ENCODE data around the gene ARL2.

The ARL2 gene

DNA sequence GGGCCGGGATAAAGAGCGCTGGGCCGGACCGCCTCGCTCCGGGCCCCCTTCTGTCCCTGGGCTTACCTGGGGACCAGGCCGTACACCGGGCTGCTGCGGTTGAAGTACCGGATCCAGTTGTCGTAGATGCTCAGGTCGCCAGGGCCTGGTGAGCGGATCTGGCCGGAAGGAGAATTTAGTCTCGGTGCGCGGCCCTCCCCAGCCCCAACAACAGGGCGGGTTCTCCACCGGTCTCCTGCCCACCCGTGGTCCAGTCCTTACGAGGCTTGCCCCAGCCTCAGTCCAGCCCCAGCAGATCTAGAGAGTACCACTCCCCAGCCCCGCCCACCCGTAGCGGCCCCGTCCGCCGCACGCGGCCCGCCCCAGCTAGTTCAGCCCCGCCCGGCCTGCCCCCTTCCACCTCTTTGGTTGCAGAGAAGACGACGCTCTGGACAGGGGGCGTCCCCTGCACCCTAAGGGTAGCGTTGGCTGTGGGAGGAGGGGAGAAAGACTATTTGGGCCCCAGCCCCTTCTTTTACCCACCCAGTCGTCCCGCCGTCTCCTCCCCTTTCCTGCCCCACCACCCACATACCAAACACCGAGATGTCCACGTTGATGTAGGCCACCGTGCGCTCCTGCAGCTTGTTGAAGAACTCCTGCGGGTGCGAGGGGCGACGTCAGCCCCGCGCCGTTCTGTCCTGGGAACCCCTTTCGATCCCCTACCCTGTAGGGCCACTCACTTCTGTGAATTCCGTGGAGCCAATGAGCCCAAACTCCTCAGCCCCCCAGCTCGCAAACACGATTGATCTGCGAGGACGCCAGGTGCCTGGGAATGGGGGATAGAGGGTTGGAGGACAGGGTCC is 33.8 kb downstream of the ARL2 start:
- DNase-seq, result no peak

DNA sequence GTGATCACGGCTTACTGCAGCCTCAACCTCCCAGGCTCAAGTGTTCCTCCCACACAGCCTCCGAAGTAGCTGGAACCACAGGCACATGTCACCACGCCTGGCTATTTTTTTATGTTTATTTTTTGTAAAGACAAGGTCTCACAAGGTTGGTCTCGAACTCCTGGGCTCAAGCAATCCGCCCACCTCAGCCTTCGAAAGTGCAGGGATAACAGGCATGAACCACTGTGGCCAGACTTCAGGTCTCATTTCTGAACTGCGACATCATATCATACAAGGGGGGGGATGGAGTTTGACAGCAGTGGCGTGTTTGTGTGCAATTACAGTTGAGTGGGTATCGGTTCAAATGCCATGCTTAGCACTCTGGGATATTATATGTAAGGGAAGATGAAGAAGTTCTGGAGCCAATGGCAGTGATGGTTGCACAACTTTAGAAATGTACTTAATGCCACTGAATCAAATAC is 37.5 kb downstream of the ARL2 start:
- DNase-seq, result no peak

GRCh38 chr11:65053827-65054508 is 40.0 kb downstream of the ARL2 start:
- DNase-seq, result no peak

DNA sequence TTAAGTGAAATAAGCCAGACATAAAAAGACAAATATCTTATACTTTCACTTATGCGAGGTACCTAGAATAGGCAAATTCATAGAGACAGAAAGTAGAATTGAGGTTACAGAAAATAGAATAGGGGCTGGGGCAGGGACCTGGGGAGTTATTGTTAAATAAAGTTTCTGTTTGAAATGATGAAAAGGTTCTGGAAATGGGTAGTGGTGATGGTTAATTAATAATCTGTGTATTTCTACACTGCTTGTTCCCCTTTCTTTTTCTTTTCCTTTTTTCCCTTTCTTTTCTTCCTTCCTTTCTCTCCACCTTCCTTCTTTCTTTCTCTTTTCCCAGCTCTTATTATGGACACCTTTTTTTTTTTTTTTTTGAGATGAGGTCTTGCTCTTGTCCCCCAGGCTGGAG is 41.6 kb downstream of the ARL2 start:
- no peak for DNase-seq

GRCh38 chr11:65056999-65057398 is 43.0 kb downstream of the ARL2 start:
- no peak for DNase-seq

- DNase-seq, result no peak
These were observed 43.6 kb downstream of the ARL2 start for GRCh38 chr11:65057526-65057925.

DNA sequence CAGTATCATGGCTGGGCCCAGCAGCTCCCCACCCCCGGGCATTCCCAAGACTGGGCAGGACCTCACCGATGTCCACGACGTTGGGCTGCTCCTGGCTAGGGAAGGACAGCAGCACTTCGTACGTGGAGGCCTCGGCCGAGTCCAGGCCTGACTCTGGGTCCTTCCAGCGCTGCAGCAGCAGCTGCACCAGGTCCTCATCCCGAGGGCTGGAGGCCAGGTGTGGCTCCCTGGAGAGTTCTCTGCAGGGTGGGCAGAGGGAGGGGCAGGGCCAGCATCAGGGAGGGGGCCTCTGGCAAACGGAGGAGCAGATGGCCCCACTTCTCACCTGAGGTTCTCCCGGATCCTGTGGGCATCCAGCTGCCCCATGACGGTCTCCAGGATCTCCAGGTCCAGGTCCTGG is 44.1 kb downstream of the ARL2 start:
- no peak for DNase-seq

DNA sequence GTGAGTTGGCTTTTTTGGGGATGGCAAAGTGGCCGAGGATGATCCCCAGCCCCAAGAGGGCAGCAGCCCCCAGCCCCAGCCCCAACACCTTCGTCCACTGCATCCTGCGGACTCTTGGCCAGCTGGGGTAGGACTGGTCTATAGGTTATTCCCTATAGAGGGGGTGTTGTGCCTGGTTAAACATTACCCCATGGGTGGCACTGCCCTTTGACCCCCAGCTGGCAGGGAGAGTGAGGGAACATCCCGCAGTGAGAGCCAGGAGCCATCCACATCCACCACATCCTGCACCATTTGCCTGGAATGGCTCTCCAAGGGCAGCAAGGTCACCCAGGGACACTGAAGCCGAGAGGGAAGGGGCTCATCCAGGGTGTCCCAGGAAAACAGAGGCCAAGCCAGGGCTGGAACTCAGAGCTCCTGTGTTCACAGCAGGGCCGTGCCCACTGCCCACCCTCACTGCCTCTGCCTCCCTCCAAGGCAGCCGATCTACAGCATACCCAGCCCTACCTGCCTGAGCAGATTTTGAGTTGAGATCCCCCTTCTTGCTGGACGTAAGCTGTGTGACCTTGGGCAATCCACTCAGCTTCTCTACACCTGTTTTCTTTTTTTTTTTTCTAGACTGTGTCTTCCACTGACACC is 44.6 kb downstream of the ARL2 start, which contains the start of gene NAALADL1:
Gene NAALADL1 (minus strand): TSS at position 135 of the 636 bp plus-strand sequence. CDS start 32 bp downstream, at position 103.
- no peak for DNase-seq

GRCh38 chr11:65059523-65059922 is 45.6 kb downstream of the ARL2 start:
- no peak for DNase-seq

- DNase-seq, result no peak
These were observed 46.2 kb downstream of the ARL2 start for GRCh38 chr11:65059959-65060824.

- no peak for DNase-seq
These were observed 47.0 kb downstream of the ARL2 start for GRCh38 chr11:65060913-65061408.

- DNase-seq, result no peak
These were observed 49.6 kb downstream of the ARL2 start for GRCh38 chr11:65063532-65063931.

DNA sequence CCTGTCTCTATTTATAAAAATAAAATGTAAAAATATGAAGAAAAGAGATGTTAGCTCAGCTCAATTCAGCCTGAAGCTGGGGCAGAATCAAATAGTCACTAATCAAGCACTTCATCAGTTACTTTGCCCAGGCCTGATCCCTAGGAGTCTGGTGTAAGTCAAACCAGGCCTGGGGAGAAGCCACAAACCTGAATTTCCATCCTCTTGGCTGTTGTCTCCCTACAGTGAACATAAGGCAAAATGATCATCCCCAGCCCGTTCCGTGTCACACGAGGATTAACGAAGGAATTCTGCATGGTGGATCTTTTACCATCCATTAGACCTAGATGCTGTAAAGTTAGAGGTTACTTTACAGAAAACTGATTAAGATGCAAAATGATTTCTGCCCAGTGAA is 50.9 kb downstream of the ARL2 start:
- DNase-seq, result no peak

GRCh38 chr11:65065851-65066250 is 51.9 kb downstream of the ARL2 start:
- DNase-seq, result no peak

DNA sequence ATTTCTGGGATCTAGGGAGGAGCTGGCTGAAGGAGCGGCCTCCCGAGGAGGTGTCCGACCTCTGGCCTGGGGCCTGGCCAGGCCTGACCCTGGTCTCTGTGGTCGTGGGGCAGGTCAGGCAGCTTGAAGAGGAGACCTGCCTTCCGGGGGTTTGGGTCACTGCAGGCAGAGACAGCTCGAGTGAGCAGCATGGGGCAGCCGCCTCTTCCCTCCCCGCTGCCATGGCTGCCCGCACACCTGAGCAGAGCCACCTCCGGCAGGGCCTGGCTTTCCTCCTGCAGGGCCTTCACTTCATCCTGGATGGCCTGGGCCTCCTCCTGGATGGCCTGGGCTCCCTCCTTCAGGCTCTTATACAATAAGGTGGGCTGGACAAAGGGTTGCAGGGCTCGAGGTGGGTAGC is 52.4 kb downstream of the ARL2 start:
- no peak for DNase-seq

DNA sequence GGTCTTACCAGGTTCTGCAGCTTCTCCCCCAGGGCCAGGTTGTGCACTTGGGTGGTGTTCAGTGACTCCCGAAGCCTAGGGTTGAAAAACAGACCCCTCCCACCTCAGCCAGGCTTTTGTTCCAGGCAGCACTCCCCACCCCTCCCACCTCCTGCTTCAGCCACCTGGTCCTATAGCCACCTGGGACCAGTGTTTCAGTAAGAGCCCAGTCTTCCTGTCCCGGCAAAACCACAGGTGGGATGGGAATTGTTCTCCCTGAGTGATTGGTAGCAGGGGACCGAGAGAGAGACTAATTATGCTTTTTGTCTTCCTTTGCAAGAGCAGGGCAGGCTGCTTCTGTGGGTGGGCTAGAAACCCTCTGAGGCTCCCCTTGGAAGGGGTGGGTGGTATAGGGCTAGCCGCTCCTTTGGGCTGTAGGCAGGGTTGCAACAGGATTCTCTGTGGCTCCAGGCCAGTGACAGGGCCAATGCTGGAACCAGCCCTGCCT is 52.9 kb downstream of the ARL2 start:
- no peak for DNase-seq

DNA sequence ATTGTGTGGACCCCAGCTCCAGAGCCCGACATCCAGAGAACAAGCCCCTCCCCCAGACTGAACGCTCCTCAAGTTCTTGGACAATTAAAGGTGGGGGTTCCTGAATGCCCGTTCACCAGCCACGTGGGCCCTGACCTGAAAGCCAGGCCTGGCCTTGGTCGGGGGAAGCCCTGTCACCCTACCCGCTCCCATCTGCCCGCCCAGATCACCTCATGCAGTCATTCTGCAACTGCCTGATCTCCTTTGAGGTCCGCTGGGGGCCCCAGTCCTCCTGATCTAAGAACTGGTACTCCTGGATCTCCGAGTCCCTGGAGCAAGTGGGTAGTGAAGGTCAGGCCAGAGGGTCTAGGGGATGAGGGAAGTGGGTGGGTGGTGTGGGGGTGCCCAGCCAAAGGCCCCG is 53.5 kb downstream of the ARL2 start:
- DNase-seq, result no peak

DNA sequence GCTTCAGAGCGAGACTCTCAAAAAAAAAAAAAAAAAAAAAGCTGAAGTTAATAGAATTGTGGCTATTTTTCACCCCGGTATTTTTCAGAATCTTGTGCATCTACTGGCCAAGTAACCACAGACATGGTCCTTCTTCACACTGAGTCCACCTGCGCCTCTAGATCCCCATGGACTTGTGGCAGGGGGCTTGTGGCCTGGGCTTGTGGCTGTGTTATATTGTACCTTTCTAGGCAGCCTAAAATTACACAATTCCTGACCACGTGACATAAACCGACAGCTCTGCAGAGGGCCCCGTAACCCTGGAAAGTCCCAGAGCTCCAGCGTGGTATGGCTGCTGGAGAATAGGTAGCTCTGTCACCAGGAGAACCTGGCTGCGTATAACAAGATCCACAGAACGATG is 55.3 kb downstream of the ARL2 start:
- no peak for DNase-seq

Measured in T-helper 9 cell (primary cell).